ENCODE results near the gene SPOCK1.
"Not testable (repeated sequence)": the region's sequence is repeated elsewhere in the genome, so short reads cannot be mapped to it uniquely, and the experiment has no call there.

- TF ChIP-seq POLR2AphosphoS5, CTCF, POLR2A, EP300 (IDR thresholded peaks at IDR 0.05): not testable (repeated sequence)
These were observed 545.0 kb downstream of the SPOCK1 start for GRCh38 chr5:136954142-136954541.

Measured in stomach (tissue), 4 donors.